ENCODE data around the gene CFL1.
"Not testable (repeated sequence)": the region's sequence is repeated elsewhere in the genome, so short reads cannot be mapped to it uniquely, and the experiment has no call there.

Gene CFL1

DNA sequence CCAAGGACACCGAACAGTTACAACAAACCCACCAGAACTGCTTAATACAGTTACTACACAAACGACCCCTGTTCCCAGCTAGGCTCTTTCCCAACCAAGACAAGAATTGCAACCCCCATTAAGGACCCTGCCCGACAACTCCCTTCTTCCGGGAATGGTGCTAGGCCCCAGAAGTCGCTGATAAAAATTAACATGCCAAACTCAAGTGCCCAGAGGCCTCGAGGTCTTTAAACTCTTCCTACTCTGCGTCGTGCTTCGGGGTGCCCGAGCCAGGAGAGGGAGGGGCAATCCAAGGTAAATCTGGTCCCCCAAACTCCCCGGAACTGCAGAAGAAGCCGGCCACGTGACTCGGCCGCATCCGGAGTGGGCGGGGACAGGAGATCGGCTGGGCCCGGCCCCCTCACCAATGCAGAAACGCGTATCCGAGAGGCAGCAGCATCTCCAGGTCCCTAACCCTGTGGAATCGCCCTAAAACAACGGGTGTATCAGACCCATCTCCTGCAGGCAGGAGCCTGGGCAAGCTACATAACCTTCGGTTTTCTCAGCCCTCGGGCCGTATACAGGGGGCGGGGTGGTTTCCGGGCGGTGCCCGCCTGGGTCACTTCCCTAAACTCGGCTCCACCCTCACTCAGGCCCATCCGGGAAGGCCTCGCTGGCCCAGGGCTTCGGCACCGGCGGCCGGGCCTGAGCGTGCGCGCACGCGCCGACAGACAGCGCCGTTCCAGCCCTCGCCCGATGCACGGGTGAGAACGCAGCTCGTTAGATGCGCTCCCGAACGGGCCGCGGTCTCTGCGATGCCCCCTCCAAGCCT is 1.1 kb downstream of the CFL1 start:
- peak; percentile 81 for DNase-seq (ENCODE audit: low read depth)

GRCh38 chr11:65855927-65856363 is 2.0 kb downstream of the CFL1 start:
- DNase-seq (ENCODE audit: low read depth), result no peak

DNA sequence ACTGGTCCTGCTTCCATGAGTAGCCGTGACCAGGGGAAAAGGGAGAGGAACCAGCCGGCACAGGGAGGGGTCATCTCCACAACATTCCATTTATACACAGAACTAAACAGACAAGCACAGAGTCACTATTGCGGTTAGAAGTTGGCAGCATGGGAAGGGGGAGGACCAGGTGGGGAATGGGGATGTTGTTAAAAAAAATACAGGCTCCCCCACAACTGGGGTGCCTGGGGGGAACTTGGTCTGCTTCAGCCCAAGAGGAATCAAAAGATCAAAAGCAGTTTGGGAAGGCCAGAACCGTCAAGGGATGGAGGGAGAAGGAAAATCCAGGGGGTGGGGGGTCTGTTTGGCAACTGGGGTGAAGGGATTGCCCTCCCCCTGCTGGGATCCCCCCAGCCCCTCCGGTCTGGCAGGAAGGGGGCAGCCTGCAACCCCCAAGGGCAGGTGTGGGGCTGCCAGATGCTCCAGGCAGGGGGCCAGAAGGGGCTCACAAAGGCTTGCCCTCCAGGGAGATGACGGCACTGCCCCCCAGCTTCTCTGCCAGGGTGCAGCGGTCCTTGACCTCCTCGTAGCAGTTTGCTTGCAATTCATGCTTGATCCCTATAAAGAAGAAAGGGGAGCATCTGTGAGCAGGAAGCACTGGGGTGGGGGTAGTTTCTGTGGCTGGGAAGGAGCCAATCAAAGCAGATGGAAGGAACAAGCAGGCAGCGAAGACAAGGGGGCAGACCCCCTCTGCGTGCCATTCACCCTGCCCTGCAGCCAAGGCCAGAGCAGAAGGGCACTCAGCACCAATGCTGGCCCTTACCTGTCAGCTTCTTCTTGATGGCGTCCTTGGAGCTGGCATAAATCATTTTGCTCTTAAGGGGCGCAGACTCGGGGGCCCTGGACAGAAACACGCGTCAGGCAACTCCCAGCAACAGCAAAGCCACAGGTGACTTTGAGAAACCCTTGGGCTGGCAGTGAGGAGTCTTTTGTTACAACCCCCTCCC is 2.8 kb downstream of the CFL1 start:
- DNase-seq (ENCODE audit: low read depth), result no peak

DNA sequence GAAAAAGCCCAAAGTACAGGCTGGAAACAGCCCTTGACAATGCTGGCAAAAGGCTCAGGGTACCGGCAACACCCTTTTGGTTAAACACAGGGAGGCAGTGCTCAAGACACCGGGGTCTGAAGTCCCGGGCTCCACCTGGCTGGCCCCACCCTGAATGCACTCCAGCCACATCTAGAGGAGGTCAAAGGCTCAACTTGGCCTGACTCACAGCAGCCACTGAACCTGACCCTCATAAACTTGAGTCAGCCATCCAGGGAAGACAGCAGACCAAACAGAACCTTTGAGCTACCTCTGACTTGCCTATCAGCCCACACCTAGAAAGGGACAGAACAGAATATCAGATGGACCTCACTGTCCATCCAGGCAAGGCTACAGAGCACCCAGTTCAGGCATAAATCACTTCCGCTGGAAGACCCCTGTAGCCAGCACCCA is 3.8 kb downstream of the CFL1 start:
- no peak for DNase-seq (ENCODE audit: low read depth)

DNA sequence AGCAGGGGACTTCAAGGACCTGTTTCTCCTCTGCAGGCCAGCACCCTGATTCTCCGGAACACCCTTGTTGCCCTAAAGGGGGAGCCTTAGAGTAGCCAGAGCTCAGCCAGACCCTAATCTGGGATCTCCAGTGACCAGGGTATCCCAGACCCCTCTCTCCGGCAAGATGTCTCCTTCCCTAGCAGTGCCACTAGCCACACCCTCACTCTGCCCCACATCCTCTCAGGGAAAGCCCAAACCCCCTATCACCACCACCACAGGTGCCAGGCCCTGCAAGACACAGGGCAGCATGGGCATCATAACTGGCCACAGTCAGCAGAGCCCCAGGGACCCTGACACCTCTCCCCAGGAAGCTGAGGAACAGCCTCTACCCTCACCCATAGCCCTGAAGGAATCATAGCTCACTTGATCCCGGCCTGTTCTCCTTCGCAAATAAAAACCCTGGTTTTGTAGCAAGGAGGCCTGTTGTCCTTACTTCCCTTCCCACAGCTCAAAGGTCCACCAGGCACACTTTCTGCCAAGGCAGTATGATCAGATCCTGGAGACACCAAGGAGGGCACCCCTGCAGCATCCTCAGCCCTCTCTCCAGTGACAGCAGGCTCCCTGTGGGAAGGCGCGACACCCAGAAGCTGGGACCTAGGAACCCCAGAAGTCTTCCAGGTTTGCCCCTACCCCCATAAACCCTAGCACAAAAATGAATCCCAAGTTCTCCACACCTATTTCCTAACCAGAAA is 4.6 kb downstream of the CFL1 start:
- no peak for DNase-seq (ENCODE audit: low read depth)

DNA sequence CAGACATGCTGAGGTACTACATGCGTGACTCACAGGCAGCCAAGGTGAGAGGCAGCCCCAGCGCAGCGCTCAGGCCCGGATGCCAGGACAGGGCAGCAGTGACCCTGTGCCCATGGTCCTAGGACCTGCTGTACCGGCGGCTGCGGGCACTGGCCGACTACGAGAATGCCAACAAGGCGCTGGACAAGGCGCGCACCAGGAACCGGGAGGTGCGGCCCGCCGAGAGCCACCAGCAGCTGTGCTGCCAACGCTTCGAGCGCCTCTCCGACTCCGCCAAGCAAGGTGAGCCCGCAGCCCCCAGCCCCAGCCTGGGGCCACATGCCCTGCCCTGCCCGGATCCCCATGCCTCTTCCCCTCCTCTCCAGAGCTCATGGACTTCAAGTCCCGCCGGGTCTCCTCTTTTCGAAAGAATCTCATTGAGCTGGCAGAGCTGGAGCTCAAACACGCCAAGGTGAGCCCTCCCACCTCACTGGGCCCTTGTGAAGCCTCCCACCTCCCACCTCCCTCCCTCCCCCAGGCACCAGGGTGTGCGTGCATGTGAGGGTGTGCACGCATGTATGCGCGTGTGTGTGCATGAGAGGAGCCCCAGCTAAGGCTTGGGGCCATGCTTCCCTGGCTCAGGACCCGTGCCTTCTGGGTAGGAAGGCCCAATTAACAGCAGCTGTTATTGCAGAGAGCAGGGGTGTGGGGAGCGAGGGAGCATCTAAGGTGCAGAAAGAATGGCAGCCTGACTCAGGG is 5.3 kb downstream of the CFL1 start:
- DNase-seq (ENCODE audit: low read depth), result no peak

GRCh38 chr11:65851811-65852507 is 6.0 kb downstream of the CFL1 start:
- no peak for DNase-seq (ENCODE audit: low read depth)

DNA sequence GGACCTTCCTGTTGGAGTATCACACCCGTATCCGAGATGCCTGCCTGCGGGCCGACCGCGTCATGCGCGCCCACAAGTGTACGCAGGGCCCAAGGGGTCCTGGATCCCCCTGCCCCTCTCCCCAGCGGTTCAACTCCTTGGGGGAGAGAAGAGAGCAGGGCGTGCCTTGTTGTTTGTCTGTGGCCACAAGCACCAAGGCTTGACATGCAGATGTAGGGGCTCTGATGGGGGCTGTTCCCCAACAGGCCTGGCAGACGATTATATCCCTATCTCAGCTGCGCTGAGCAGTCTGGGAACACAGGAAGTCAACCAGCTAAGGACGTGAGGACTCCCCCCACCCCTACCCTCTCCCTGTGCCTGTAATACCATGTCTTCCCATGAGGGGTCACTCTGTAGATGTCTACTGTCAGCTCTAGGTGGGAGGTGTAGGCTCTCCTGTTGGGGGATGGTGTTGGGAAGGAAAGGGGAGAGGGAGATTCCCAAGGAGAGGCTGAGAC is 6.8 kb downstream of the CFL1 start:
- DNase-seq (ENCODE audit: low read depth), result no peak

GRCh38 chr11:65850217-65851082 is 7.5 kb downstream of the CFL1 start:
- DNase-seq (ENCODE audit: low read depth), result no peak

DNA sequence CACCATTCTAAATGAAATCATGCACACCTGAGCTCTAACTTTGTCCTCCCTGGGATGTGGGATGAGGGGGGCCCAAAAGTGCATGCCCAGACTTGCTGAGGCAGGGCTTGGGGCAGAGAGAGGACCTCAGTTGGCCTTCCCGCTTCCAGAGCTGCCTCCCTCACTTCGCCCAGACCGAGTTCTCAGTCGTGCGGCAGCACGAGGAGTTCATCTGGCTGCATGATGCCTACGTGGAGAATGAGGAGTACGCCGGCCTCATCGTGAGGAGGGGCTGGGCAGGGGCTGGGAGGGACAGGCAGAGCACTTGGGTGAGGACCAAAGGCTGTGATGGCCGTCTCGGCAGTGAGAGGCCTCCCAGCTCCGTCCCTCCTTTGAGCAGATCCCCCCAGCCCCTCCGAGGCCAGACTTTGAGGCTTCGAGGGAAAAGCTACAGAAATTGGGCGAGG is 8.2 kb downstream of the CFL1 start:
- no peak for DNase-seq (ENCODE audit: low read depth)

DNA sequence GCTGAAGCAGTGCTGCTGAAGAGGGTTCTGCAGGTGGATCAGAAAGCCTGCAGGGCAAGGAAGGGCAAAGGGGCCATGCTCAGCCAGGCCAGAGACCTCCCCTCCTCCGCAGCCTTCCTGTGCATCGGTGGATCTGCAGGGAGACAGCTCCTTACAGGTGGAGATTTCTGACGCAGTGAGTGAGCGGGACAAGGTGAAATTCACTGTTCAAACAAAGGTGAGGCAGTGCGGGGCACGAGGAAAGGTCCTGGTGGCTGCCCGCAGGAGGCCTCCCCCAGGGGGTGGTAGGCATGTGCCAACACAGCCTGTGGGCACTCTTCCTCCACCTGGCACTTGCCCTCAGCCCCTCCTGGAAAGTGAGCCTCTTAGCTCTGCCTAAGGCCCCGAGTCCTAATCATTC is 8.6 kb downstream of the CFL1 start:
- DNase-seq (ENCODE audit: low read depth), result no peak

DNA sequence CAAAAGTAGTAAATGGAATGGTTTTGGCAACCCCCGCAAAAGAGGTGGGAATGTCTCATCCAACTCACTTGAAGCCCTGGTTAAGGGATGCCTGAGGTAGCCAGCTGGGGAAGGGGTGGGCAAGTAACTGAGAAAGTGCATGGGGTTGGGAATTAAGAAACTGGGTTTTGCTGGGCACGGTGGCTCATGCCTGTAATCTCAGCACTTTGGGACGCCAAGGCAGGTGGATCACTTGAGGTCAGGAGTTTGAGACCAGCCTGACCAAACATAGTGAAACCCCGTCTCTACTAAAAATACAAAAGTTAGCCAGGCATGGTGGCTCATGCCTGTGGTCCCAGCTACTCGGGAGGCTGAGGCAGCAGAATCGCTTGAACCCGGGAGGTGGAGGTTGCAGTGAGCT is 9.3 kb downstream of the CFL1 start:
- not testable (repeated sequence) for DNase-seq (ENCODE audit: low read depth)

DNA sequence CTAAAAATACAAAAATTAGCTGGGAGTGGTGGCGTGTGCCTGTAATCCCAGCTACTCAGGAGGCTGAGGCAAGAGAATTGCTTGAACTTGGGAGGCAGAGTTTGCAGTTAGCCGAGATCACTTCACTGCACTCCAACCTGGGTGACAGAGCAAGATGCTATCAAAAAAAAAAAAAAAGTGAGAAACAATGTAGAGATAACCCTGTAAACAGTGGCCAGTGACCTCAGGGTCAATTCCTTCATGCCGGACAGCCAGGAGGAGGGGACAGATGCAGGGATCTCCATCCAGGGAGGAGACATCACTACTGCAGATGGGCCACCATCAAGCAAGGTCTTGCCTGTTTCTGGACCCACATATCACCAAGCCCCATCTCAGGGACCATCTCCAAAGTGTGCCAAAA is 10.2 kb downstream of the CFL1 start:
- DNase-seq (ENCODE audit: low read depth), result no peak

DNA sequence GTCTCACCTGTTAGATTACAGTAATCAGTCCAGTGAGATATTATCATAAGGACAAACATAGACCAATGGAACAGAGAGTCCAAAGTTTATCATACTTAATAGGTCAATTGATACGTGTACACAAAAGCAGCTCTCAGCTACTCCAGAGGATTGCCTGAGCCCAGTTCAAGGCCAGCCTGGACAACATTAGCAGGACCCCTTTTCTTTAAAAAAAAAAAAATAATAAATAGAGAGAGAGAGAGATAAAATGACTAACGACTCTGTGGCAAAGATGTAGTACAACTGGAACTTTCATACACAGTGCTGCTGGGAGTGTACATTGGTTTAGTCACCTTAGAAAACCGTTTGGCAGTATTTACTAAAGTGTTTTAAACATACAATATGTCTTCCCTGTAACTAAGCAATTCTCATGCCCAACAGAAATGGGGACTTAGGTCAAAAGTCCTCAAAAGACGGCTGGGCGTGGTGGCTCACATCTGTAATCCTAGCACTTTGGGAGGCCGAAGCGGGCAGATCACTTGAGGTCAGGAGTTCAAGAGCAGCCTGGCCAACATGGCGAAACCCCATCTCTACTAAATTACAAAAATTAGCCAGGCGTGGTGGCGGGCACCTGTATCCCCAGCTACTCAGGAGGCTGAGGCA is 13.6 kb downstream of the CFL1 start:
- DNase-seq (ENCODE audit: low read depth), result no peak

- no peak for DNase-seq (ENCODE audit: low read depth)
These were observed 14.2 kb downstream of the CFL1 start for GRCh38 chr11:65843811-65844210.

DNA sequence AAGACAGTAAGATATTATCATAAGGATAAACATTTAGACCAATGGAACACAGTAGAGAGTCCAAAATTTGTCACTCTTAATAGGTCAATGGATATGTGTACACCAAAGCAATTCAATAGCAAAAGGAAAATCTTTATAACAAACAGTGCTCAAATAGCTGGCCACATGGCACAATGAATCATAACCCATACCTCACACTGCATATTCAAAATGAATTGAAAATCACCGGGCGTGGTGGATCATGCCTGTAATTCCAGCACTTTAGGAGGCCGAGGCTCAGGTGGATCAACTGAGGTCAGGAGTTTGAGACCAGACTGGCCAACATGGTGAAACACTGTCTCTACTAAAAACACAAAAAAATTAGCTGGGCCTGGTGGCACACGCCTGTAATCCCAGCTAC is 15.8 kb downstream of the CFL1 start:
- DNase-seq (ENCODE audit: low read depth), result no peak

DNA sequence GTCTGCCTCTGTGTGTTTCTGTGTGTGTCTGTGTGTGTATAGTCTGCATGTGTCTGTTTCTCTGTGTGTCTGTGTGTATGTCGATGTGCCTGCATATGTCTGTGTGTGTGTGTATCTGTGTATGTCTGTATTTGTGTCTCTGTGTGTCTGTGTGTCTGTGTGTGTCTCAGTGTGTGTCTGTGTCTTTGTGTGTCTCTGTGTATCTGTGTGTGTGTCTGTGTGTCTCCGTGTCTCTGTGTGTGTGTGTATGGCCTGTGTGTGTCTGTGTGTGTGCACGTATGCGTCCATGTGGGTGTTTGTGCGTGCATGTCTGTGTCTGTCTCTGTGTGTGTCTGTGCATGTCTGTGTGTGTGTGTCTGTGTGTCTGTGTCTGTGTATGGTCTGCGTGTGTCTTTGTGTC is 23.8 kb downstream of the CFL1 start:
- no peak for DNase-seq (ENCODE audit: low read depth)

- peak; percentile 87 for DNase-seq (ENCODE audit: low read depth)
These were observed 24.5 kb downstream of the CFL1 start, which contains the start of gene SNX32 for GRCh38 chr11:65833297-65834030. TSS of gene SNX32 (plus strand) at chr11:65833963. CDS start at chr11:65834066, 103 bp downstream.

Measured in activated T-helper 1 cell treated with Interleukin-2 at 50 U/mL for 16 hours (primary cell).